Spleen (tissue), 7 donors: Measurements from ENCODE around the gene EYA2.

ENCODE experiments used
- POLR2A ChIP-seq, 3 donors: fragments of 450-650 bp; IDR thresholded peaks; one replicate each; pipeline ENCODE4 v1.5.1; 2017; ENCODE audit warnings: antibody characterized with exemption in 3 of 3, mild to moderate bottlenecking in 1 of 3
- POLR2AphosphoS5 ChIP-seq, 3 donors: sonication (generic); formaldehyde crosslinking; IDR thresholded peaks; one replicate each; pipeline ENCODE4 v1.5.1; 2017; ENCODE audit warnings: antibody characterized with exemption in 3 of 3
- TF ChIP-seq, protein P1 (sequence below), 11 experiments: fragments of 200-600 bp in 7 of 11; fragments of 450-650 bp in 4 of 11; sonication (generic) in 4 of 11; IDR thresholded peaks in 8 of 11; conservative IDR thresholded peaks in 3 of 11; 1 replicate in 7 of 11; 2 replicates in 4 of 11; pipeline versions ENCODE4 v1.4.0 to v1.8.0; 2016 to 2021; ENCODE audit warnings: antibody characterized with exemption in 11 of 11, inconsistent platforms in 4 of 11, mild to moderate bottlenecking in 1 of 11
- donor health status: DM: no; HTN: no; CAD: no; lungs with moderate emphysema.
- donor health status: DM: no; HTN: no; CAD: no.
- donor health status: DM: no; HTN: no; CAD: no.

DNA sequence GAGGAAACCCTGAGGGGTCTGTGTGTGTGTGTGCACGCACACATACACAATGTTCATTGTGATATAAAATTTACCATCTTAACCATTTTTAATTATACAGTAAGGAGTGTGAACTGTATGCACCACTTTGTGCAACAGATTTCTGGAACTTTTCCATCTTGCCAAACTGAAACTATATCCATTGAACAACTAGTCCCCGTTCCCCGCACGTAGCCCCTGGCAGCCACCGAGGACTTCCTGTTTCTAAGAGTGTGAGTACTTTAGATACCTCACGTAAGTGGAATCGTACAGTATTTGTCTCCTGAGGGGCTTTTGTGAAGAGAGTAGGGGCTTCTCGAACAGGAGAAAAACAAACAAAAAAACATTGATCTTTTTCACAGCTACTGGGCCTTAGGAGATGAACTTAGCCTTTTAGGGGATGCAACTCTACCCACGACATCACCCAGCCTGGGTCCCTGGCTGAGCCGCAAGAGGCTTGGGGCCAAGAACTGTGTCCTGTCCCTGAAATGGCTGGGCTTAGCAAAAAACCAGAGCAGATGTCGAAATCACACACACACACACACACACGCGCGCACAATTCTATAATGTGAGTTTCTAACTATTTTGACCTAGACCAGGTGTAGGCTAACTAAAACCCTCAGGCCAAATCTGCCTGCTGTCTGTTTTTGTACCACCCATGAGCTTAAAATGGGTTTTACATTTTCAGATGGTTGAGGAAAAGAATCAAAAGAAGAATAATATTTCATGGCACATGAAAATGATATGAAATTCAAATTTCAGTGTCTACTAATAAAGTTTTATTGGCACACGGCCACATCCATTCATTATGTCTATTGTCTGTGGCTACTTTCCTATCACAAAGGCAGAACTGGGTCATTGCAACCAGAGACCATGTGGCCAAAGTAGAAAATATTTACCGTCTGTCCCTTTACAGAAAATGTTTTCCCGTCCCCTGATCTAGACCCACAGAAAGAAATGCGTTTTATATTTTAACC lies 144.2 kb downstream of the EYA2 start:
- TF ChIP-seq, protein P1, sequence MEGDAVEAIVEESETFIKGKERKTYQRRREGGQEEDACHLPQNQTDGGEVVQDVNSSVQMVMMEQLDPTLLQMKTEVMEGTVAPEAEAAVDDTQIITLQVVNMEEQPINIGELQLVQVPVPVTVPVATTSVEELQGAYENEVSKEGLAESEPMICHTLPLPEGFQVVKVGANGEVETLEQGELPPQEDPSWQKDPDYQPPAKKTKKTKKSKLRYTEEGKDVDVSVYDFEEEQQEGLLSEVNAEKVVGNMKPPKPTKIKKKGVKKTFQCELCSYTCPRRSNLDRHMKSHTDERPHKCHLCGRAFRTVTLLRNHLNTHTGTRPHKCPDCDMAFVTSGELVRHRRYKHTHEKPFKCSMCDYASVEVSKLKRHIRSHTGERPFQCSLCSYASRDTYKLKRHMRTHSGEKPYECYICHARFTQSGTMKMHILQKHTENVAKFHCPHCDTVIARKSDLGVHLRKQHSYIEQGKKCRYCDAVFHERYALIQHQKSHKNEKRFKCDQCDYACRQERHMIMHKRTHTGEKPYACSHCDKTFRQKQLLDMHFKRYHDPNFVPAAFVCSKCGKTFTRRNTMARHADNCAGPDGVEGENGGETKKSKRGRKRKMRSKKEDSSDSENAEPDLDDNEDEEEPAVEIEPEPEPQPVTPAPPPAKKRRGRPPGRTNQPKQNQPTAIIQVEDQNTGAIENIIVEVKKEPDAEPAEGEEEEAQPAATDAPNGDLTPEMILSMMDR (IDR thresholded peaks at IDR 0.05 in 8 of 11, conservative IDR thresholded peaks at IDR 0.05 in 3 of 11), result no peak
- no peak for TF ChIP-seq POLR2AphosphoS5 (IDR thresholded peaks at IDR 0.05)
- TF ChIP-seq POLR2A (IDR thresholded peaks at IDR 0.05), result no peak
